Heart left ventricle (tissue), 16 donors: ENCODE measurements around the gene CFAP77. TPM values are rescaled to one million over a fixed set of nuclear protein-coding genes. Genes with fewer than 3 reads are reported as not detected.

ENCODE experiments used
- ATAC-seq, 4 donors: fragments of 200-7000 bp; cut with Tn5 transposase; one replicate each; pipeline ENCODE4 v1.9.1; 2020 to 2022; ENCODE audit warnings: moderate library complexity in 4 of 4, mild to moderate bottlenecking in 3 of 4, moderate number of reproducible peaks in 1 of 4
- DNase-seq, 5 donors: peaks; one replicate each; pipeline ENCODE4 v3.0.0-alpha.2; 2020
- H3K27ac ChIP-seq, 12 donors: fragments of 200-600 bp; sonication (generic) in 4 of 12; one replicate each; pipeline versions ENCODE4 v1.5.0 to v1.8.0; 2016 to 2022; ENCODE audit warnings: mild to moderate bottlenecking in 2 of 12
- H3K27me3 ChIP-seq, 9 donors: fragments of 200-600 bp; sonication (generic) in 2 of 9; one replicate each; pipeline versions ENCODE4 v1.5.1 to v1.8.0; 2016 to 2022; ENCODE audit warnings: mild to moderate bottlenecking in 3 of 9
- H3K36me3 ChIP-seq, 9 donors: fragments of 200-600 bp; sonication (generic) in 2 of 9; one replicate each; pipeline versions ENCODE4 v1.5.0 to v1.8.0; 2018 to 2022; ENCODE audit warnings: mild to moderate bottlenecking in 2 of 9
- H3K4me1 ChIP-seq, 12 donors: fragments of 200-600 bp; sonication (generic) in 4 of 12; one replicate each; pipeline versions ENCODE4 v1.5.0 to v1.8.0; 2016 to 2022; ENCODE audit warnings: mild to moderate bottlenecking in 3 of 12
- H3K4me3 ChIP-seq, 12 donors: fragments of 200-600 bp; sonication (generic) in 4 of 12; one replicate each; pipeline versions ENCODE4 v1.5.0 to v1.8.0; 2017 to 2022; ENCODE audit warnings: mild to moderate bottlenecking in 9 of 12, moderate library complexity in 4 of 12
- H3K9me3 ChIP-seq, 12 donors: fragments of 200-600 bp; sonication (generic) in 4 of 12; one replicate each; pipeline versions ENCODE4 v1.5.0 to v1.8.0; 2016 to 2022; ENCODE audit warnings: mild to moderate bottlenecking in 1 of 12
- POLR2A ChIP-seq, 2 donors: fragments of 450-650 bp; IDR thresholded peaks; one replicate each; pipeline ENCODE4 v1.6.1; 2017; ENCODE audit warnings: antibody characterized with exemption in 2 of 2, mild to moderate bottlenecking in 2 of 2, moderate library complexity in 2 of 2
- WGBS, 4 donors: extraction: QIAGEN DNeasy Blood & Tissue Kit in 2 of 4; methylation state at CpG; one replicate each; pipeline versions ENCODE4 v1.1.5 to v1.1.7; 2013 to 2018; 5-methylcytosine and 5-hydroxymethylcytosine counted together
- intact Hi-C, 10 donors: fragments of 100-400 bp; cut with DNase I; formaldehyde crosslinking; loops; one replicate each; pipeline versions ENCODE4 v1.11.1 to v1.14.2; 2022
- polyA plus RNA-seq, 2 donors: library from polyadenylated mRNA; stranded (reverse); fragments of 200-250 nt; gene quantifications; one replicate each; pipeline ENCODE4 v1.2.3, GENCODE V29; 2013
- total RNA-seq, 9 donors: library from RNA; depleted of rRNA in 2 of 9; stranded (reverse); fragments of >200 nt in 2 of 9; fragmentation: NEBNext Ultra II Directional in 3 of 9; extraction: Animal tissue kit (Norgen Biotek cat#: 25700) in 3 of 9; gene quantifications; one replicate each; pipeline versions ENCODE4 v1.1.0 to v1.2.4, GENCODE V29; 2016 to 2023
- TF ChIP-seq, protein P1 (sequence below), 12 donors: fragments of 200-600 bp; sonication (generic) in 4 of 12; IDR thresholded peaks; one replicate each; pipeline versions ENCODE4 v1.5.0 to v1.8.0; 2018 to 2022; ENCODE audit warnings: antibody characterized with exemption in 12 of 12, mild to moderate bottlenecking in 5 of 12
- donor health status: ischemic (EF 13 %, LVEDD 7.1; RV severe dilation, severe dysfunction).
- donor health status: healthy with polysubstance abuse.
- donor health status: DM: no; HTN: yes; CAD: no.
- donor health status: DM: no; HTN: no; CAD: no.
- donor health status: ischemic (EF 25% LVEDD 6.9; RV normal size, moderate dysfunction).
- donor health status: ischemic (EF 25% LVEDD 5.7; RV mildly dilated, moderate dysfunction).
- donor health status: healthy.
- donor health status: DM: yes; HTN: yes; CAD: no.
- donor health status: ischemic (EF 35%, LVEDD 5.7; RV mildly dilated, moderate dysfunction).
- donor health status: nonischemic (EF 11% LVEDD 7.7; RV severe dilation, severe dysfunction).
- donor health status: DM: yes; HTN: yes; CAD: no.
- donor health status: PGD.
- donor health status: ischemic (EF 29% LVEDD 5.4; RV normal size, mild dysfunction).
- donor health status: nonischemic (EF 23%, LVEDD 6.1; RV moderate dilation, normal function).

Gene CFAP77
- total and polyA plus RNA-seq, 11 donors, result 1.3 to 6.8 (median 2.2) TPM

DNA sequence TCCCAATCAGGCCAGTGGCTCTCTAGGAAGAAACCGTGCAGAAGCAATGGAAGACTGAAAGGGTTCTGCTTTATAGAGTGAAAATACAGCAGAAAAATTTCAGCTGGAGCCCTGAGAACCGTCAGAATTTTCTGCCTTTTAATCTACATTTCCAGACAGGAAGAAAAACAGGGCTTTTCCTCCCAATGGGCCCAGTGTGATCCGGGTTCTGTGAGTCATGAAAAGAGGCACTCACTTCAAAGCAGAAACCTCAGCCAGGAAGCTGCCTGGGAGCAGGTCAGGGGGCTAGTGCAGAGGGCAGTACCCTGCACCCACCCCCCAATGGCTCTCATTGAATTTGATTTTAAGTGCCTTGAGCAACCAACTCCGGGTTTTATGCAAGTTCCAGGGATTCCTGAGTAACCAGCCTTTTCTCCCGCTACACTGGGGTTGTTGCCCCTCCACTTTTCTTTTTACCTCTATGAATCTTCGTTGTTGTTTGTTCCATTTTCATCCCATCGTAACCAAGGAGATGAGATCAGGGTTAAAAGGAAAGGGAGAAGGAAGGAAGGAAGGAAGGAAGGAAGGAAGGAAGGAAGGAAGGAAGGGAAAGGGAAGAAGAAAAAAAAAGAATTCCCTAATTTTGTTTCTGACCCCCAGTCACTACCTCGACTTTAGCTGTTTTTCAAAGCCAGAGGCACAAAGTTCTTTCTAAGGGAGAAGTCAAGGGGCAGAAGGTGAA is 173.7 kb downstream of the CFAP77 start:
- DNase-seq (no peak), ATAC-seq (no peak)
- peaks cover 0 to 32% (median 5%) of the 10 kb centered on the region in 12 donors for H3K4me1 ChIP-seq
- TF ChIP-seq, protein P1, sequence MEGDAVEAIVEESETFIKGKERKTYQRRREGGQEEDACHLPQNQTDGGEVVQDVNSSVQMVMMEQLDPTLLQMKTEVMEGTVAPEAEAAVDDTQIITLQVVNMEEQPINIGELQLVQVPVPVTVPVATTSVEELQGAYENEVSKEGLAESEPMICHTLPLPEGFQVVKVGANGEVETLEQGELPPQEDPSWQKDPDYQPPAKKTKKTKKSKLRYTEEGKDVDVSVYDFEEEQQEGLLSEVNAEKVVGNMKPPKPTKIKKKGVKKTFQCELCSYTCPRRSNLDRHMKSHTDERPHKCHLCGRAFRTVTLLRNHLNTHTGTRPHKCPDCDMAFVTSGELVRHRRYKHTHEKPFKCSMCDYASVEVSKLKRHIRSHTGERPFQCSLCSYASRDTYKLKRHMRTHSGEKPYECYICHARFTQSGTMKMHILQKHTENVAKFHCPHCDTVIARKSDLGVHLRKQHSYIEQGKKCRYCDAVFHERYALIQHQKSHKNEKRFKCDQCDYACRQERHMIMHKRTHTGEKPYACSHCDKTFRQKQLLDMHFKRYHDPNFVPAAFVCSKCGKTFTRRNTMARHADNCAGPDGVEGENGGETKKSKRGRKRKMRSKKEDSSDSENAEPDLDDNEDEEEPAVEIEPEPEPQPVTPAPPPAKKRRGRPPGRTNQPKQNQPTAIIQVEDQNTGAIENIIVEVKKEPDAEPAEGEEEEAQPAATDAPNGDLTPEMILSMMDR (IDR thresholded peaks at IDR 0.05), result no peak
- no peak for TF ChIP-seq POLR2A (IDR thresholded peaks at IDR 0.05)
- no peak overlapping the region for H3K4me3 ChIP-seq
- peaks cover 75 to 100% (median 99%) of the 10 kb centered on the region in 9 donors for H3K27me3 ChIP-seq
- intact Hi-C loops, result no loop called here
- 2 to 4% (median 3%) methylated on average over 8 of the region's 8 CpGs for WGBS, 4 donors
- H3K36me3 ChIP-seq, result no peaks in the 10 kb centered on the region
- no peaks in the 10 kb centered on the region for H3K9me3 ChIP-seq
- H3K27ac ChIP-seq, result no peak overlapping the region

DNA sequence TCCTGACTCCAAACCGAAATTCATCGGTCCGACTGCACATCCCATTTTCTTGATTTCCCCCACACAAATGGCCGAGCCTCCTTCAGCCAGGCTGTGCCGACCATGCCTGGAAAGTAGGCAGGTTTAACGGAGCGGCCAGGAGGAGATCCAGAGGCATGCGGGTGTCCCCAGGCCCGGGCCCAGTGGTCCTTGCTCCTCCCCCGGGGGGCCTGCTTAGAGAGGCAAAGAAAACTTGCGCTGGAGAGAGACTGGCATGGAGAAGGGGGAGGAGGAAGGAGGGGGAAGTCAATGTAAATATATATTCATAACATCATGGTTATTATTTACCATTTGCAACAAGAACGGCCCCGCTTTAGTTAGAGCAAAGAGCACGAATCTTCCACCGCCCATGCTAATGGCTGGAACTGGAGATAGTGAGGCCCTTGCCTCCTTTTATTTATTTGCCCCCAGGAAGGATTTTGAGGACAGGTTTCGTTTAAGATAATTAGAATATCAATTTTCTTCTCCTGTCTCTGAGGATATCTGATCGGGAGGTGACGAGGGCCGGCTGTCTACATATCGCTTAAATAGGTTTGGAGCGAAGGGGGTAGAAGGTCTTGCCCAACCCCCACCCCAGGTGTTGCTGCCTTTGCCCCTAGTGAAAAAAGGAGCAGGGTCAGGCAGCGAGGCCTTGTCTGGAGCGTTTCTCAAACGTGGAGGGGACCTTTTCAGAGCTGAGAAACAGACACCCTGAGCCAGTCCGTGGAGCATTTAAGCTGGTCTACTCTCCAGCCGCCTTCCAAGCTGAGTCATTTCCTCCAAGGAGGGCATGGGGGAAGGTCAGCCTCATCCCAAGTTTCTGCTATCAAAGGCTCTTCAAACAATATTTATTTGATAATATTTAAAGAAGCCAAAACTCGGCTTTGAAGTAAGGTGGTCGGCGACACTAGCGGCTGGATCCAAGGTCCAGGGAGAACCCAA is 174.9 kb downstream of the CFAP77 start:
- H3K27me3 ChIP-seq, result peaks cover 75 to 100% (median 99%) of the 10 kb centered on the region in 9 donors
- peaks cover 0 to 40% (median 6%) of the 10 kb centered on the region in 12 donors for H3K4me1 ChIP-seq
- H3K4me3 ChIP-seq, result no peak overlapping the region
- intact Hi-C loops, result no loop called here
- H3K9me3 ChIP-seq, result no peaks in the 10 kb centered on the region
- WGBS, 4 donors, result 6 to 9% (median 7%) methylated on average over 30 of the region's 30 CpGs
- H3K36me3 ChIP-seq, result no peaks in the 10 kb centered on the region
- no peak overlapping the region for H3K27ac ChIP-seq
- no peak for TF ChIP-seq POLR2A (IDR thresholded peaks at IDR 0.05)
- TF ChIP-seq, protein P1 (IDR thresholded peaks at IDR 0.05), result no peak
- DNase-seq (no peak), ATAC-seq (no peak)

DNA sequence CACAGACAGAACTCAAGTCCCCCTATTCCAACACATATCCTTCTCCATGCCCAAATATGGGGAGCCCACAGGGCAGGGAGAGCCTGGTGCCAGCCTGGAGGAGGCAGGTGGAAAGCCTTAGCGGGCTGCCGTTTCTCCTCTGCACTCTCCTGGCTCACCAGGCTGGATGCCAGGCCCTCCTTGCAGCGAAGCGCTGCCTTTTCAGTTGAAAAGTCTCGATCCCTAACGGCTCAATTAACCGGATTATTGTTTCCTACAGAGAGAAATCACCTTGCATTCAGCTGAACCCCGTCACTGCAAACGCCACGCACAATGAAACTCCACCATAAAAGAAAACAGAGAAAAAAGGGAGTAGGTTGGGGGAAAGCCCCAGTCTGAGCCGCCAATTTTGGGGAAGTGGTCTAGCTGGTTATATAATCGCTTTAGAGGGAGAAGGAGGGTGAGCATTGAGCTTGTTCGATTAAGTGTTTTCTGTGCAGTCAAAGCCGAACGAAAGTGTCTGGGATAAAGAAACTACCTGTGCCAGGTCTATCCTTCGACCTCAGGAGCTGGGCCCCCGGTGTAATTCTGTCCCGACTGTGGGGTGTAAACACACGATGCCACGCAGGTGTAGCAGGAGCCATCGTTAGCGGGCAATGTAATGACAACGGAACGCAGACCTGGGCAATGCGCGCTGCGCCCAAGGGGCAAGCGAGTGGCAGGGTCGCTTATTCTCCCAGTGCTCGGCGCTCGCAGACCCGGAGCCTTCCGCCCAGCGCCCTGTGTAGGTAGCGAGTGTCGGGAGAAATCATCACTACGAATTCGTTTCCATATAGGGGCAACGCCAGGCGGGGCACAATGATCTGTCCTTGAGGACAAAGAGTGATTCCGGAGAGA is 176.2 kb downstream of the CFAP77 start:
- DNase-seq (no peak), ATAC-seq (no peak)
- Histone ChIP-seq H3K27ac (no peak overlapping the region), H3K4me3 (no peak overlapping the region), H3K4me1 (peaks cover 0 to 42% (median 7%) of the 10 kb centered on the region in 12 donors), H3K36me3 (no peaks in the 10 kb centered on the region), H3K9me3 (no peaks in the 10 kb centered on the region), H3K27me3 (peaks cover 72 to 100% (median 98%) of the 10 kb centered on the region in 9 donors)
- intact Hi-C loops, result no loop called here
- TF ChIP-seq, protein P1 (IDR thresholded peaks at IDR 0.05), result no peak
- no peak for TF ChIP-seq POLR2A (IDR thresholded peaks at IDR 0.05)
- WGBS, 4 donors, result 5 to 6% (median 5%) methylated on average over 32 to 42 of the region's 42 CpGs
